GM23248 (cell line): ENCODE results near the gene NTF3. TPM values are rescaled to one million over a fixed set of nuclear protein-coding genes. Genes with fewer than 3 reads are reported as not detected.

ENCODE experiments used
- DNase-seq: peaks from one replicate; pipeline ENCODE4 v3.0.0-alpha.2; 2015
- H2AFZ ChIP-seq: fragments of 200-600 bp; sonication (generic); 2 replicates; pipeline ENCODE4 v1.6.1; 2016; ENCODE audit warnings: antibody characterized with exemption
- H3F3A ChIP-seq: fragments of 200-600 bp; sonication (generic); 2 replicates; pipeline ENCODE4 v1.6.1; 2016; ENCODE audit warnings: mild to moderate bottlenecking, antibody characterized with exemption, mixed run types; ENCODE audit not compliant: insufficient read depth
- H3K27ac ChIP-seq: fragments of 200-600 bp; sonication (generic); 2 replicates; pipeline ENCODE4 v1.5.1; 2016; ENCODE audit warnings: mild to moderate bottlenecking
- H3K27me3 ChIP-seq: fragments of 200-600 bp; sonication (generic); replicated peaks from 2 replicates; pipeline ENCODE4 v1.6.1; 2016; ENCODE audit warnings: mild to moderate bottlenecking; ENCODE audit not compliant: insufficient read depth
- H3K36me3 ChIP-seq: fragments of 200-600 bp; sonication (generic); 2 replicates; pipeline ENCODE4 v1.6.1; 2016; ENCODE audit warnings: low read depth, mild to moderate bottlenecking
- H3K4me1 ChIP-seq: fragments of 200-600 bp; sonication (generic); 2 replicates; pipeline ENCODE4 v1.6.1; 2016; ENCODE audit warnings: mild to moderate bottlenecking; ENCODE audit not compliant: insufficient read depth
- H3K4me2 ChIP-seq: fragments of 200-600 bp; sonication (generic); one replicate; pipeline ENCODE4 v1.6.1; 2016; ENCODE audit warnings: mild to moderate bottlenecking; ENCODE audit not compliant: unreplicated experiment
- H3K4me3 ChIP-seq: fragments of 200-600 bp; sonication (generic); 2 replicates; pipeline ENCODE4 v1.5.1; 2016; ENCODE audit warnings: mild to moderate bottlenecking
- H3K79me2 ChIP-seq: fragments of 200-600 bp; sonication (generic); 2 replicates; pipeline ENCODE4 v1.6.1; 2016; ENCODE audit warnings: mild to moderate bottlenecking; ENCODE audit not compliant: insufficient read depth
- H3K9ac ChIP-seq: fragments of 200-600 bp; sonication (generic); 2 replicates; pipeline ENCODE4 v1.6.1; 2016; ENCODE audit warnings: mild to moderate bottlenecking
- H3K9me2 ChIP-seq: fragments of 200-600 bp; sonication (generic); 2 replicates; pipeline ENCODE4 v1.6.1; 2016; ENCODE audit warnings: mixed run types, mild to moderate bottlenecking, moderate library complexity; ENCODE audit not compliant: insufficient read depth
- H3K9me3 ChIP-seq: fragments of 200-600 bp; sonication (generic); one replicate; pipeline ENCODE4 v1.6.1; 2017; ENCODE audit warnings: low read depth
- H4K20me1 ChIP-seq: fragments of 200-600 bp; sonication (generic); 2 replicates; pipeline ENCODE4 v1.6.0; 2016; ENCODE audit not compliant: insufficient read depth
- EZH2 ChIP-seq: fragments of 200-600 bp; sonication (generic); IDR thresholded peaks from 2 replicates; pipeline ENCODE4 v1.6.1; 2018; ENCODE audit warnings: antibody characterized with exemption, mild to moderate bottlenecking; ENCODE audit not compliant: insufficient read depth, poor library complexity, severe bottlenecking
- EZH2phosphoT487 ChIP-seq: fragments of 200-600 bp; sonication (generic); IDR thresholded peaks from 2 replicates; pipeline ENCODE4 v1.6.1; 2018; ENCODE audit warnings: antibody characterized with exemption, moderate library complexity, mild to moderate bottlenecking, low read depth; ENCODE audit not compliant: insufficient read depth
- WGBS, 2 experiments: methylation state at CpG; one replicate each; pipeline ENCODE4 v1.1.6; 2015 to 2017; ENCODE audit warnings: low lambda C conversion rate in 2 of 2, low coverage in 1 of 2; ENCODE audit errors: missing lambda C conversion rate in 2 of 2; 5-methylcytosine and 5-hydroxymethylcytosine counted together
- in situ Hi-C: fragments of 300-500 bp; cut with MboI; formaldehyde crosslinking; loops from 2 replicates; pipeline ENCODE4 v1.15.0; 2020
- polyA plus RNA-seq: library from polyadenylated mRNA; unstranded; fragments of >200 nt; fragmentation: Nextera tagmentation; extraction: Ambion mirVana; gene quantifications from 2 replicates; pipeline ENCODE4 v1.2.1, GENCODE V29; 2016
- total RNA-seq: library from RNA; depleted of rRNA; stranded (reverse); fragments of >200 nt; shearing (Covaris generic); gene quantifications from 2 replicates; pipeline ENCODE4 v1.2.3, GENCODE V29; 2014

The NTF3 gene
- total and polyA plus RNA-seq, 2 experiments from 2014 or later, result 4.8 to 6.0 TPM

DNA sequence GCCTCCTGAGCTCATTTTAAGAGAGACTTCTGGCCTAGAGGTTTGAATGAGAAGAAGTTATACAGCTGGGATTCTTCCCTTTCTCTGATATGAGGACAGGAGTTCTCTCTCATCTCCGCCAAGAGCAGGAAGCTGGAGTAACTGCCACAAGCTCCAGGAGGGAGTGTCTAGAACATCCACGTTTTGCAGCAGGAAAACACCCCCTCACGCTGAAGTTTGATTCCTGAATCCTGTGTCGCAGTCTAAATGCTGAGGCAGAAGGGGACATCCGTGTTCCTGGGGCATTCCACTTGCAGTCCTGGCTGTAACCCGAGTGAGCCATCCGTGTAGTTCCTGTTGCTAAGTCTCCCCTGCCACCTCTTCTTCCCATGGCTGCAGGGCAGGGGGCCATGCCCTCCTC is 38.3 kb downstream of the NTF3 start:
- H4K20me1 ChIP-seq, result no peaks in the 10 kb centered on the region
- in situ Hi-C loops, result no loop called here

DNA sequence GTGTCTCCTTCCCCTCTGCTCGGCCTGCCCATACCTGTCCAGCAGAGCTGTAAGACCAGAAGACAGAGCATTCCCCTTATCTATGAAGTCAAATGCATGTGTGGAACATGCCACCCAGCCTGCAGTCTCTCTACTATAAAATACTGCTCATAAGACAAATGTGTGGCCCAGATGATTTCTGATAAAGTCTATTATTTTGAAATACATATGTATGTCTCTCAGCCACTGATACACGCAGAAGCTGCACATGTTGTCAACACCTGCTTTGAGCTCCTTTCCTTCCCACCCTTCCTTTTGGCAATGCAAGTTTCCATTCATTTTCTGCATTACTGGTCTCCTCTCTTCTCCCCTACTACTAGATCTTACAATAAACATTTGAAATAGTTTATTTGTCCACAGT is 38.8 kb downstream of the NTF3 start:
- H3K4me3 ChIP-seq, result no peak overlapping the region
- 94 to 97% methylated on average over 2 of the region's 2 CpGs for WGBS, 2 experiments

More for the DNA sequence above, 38.3 kb downstream of the NTF3 start:
- H3K4me2 ChIP-seq, result no peak overlapping the region
- no peaks in the 10 kb centered on the region for H3K27me3 ChIP-seq
- H3F3A ChIP-seq, result no peaks in the 10 kb centered on the region
- no peaks in the 10 kb centered on the region for H3K36me3 ChIP-seq
- H3K27ac ChIP-seq, result no peak overlapping the region
- no peaks in the 10 kb centered on the region for H3K9me3 ChIP-seq
- 79 to 83% methylated on average over 7 of the region's 7 CpGs for WGBS, 2 experiments
- H3K4me3 ChIP-seq, result no peak overlapping the region
- H2AFZ ChIP-seq, result no peak overlapping the region
- no peaks in the 10 kb centered on the region for H3K9me2 ChIP-seq
- TF ChIP-seq EZH2 (no peak), EZH2phosphoT487 (no peak)
- DNase-seq, result no peak
- no peaks in the 10 kb centered on the region for H3K79me2 ChIP-seq
- peaks cover 18% of the 10 kb centered on the region for H3K4me1 ChIP-seq
- no peak overlapping the region for H3K9ac ChIP-seq

DNA sequence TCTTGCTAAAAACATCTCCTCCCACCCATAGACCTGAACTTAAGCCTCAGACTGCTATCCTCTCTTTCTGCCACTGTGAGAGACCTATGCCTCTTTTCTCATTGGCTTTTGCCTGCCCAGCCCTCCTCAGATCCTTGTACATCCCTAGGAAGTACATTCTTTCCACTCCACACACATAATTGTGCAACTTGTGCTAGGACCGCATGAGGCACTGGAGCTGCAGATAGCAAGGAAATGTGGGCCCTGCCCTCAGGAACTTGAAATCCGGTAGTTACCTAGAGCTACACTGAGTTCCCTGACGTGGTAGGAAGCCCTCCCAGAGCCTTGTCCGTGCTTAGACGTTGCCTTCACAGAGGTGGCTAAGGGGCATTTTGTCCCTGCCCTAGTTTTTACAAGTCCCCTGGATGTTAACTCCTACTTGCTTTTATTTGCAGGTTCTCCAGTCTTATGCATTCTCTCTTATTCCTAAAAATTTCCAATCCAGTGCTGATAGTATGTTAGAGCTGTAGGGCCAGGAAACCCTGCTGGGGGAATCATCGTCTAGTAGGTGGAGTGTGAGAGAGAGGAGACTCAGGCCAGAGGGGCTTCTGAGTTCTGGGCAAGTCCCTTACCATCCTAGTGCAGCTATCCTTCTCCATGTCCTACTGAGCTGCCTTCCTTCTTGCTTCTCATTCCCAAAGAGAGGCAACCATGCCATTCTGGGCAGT is 41.3 kb downstream of the NTF3 start:
- Histone ChIP-seq H3K79me2 (no peaks in the 10 kb centered on the region), H3K36me3 (no peaks in the 10 kb centered on the region), H3K4me1 (no peaks in the 10 kb centered on the region), H3K9me2 (no peaks in the 10 kb centered on the region), H2AFZ (no peak overlapping the region), H3K27me3 (no peaks in the 10 kb centered on the region), H4K20me1 (no peaks in the 10 kb centered on the region), H3K4me2 (no peak overlapping the region), H3K9me3 (no peaks in the 10 kb centered on the region), H3F3A (no peaks in the 10 kb centered on the region), H3K27ac (no peak overlapping the region), H3K9ac (no peak overlapping the region), H3K4me3 (no peak overlapping the region)
- 71 to 78% methylated on average over 6 of the region's 6 CpGs for WGBS, 2 experiments
- no peak for DNase-seq
- in situ Hi-C loops, result no loop called here
- TF ChIP-seq EZH2phosphoT487 (no peak), EZH2 (no peak)

More for the DNA sequence above, 38.8 kb downstream of the NTF3 start:
- TF ChIP-seq EZH2phosphoT487 (no peak), EZH2 (no peak)
- H3K9ac ChIP-seq, result no peak overlapping the region
- H3K27ac ChIP-seq, result no peak overlapping the region
- no peaks in the 10 kb centered on the region for H3K79me2 ChIP-seq
- DNase-seq, result no peak
- in situ Hi-C loops, result no loop called here
- no peaks in the 10 kb centered on the region for H3K9me2 ChIP-seq
- peaks cover 18% of the 10 kb centered on the region for H3K4me1 ChIP-seq
- H4K20me1 ChIP-seq, result no peaks in the 10 kb centered on the region
- no peak overlapping the region for H3K4me2 ChIP-seq
- no peaks in the 10 kb centered on the region for H3F3A ChIP-seq
- no peak overlapping the region for H2AFZ ChIP-seq
- H3K27me3 ChIP-seq, result no peaks in the 10 kb centered on the region
- H3K36me3 ChIP-seq, result no peaks in the 10 kb centered on the region
- H3K9me3 ChIP-seq, result no peaks in the 10 kb centered on the region

DNA sequence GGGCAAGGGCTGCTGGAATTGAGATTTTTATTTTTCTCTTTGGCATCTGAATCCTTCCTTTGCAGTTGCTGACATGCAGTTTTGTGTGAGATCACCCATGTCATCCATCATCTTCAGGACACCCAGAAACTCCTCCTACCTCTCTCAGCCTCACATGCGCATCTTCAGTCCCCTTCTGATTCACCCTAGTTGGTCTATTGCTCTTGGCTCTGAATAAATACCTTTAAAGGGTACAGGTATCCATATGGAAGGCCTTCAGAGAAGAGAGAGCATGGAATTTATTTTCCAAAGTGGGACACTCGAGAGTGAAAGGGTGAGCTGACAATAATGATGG is 41.8 kb downstream of the NTF3 start:
- H3K4me3 ChIP-seq, result no peak overlapping the region
- no peak overlapping the region for H3K27ac ChIP-seq
- H3K79me2 ChIP-seq, result no peaks in the 10 kb centered on the region
- no peaks in the 10 kb centered on the region for H3F3A ChIP-seq
- H3K36me3 ChIP-seq, result no peaks in the 10 kb centered on the region
- H3K27me3 ChIP-seq, result no peaks in the 10 kb centered on the region
- H3K4me1 ChIP-seq, result no peaks in the 10 kb centered on the region
- no peak for DNase-seq
- no peaks in the 10 kb centered on the region for H3K9me3 ChIP-seq
- no peak overlapping the region for H3K4me2 ChIP-seq
- no peaks in the 10 kb centered on the region for H3K9me2 ChIP-seq
- 72 to 76% methylated on average over 2 of the region's 2 CpGs for WGBS, 2 experiments
- in situ Hi-C loops, result no loop called here
- no peak overlapping the region for H3K9ac ChIP-seq
- TF ChIP-seq EZH2, result no peak
- TF ChIP-seq EZH2phosphoT487, result no peak
- no peak overlapping the region for H2AFZ ChIP-seq
- no peaks in the 10 kb centered on the region for H4K20me1 ChIP-seq
